Vagina (tissue), 2 donors: Measurements from ENCODE around the gene LDHA. TPM values are rescaled to one million over a fixed set of nuclear protein-coding genes. Genes with fewer than 3 reads are reported as not detected.
A peak's percentile ranks its signal among the peaks of the same experiment; 100 is the strongest.

Source experiments
- DNase-seq, 2 donors: peaks; one replicate each; pipeline ENCODE4 v3.0.0-alpha.2; 2017; ENCODE audit errors: extremely low spot score in 2 of 2
- H3K27ac ChIP-seq: fragments of 200-600 bp; sonication (generic); one replicate; pipeline ENCODE4 v1.5.1; 2019
- H3K27me3 ChIP-seq: fragments of 200-600 bp; sonication (generic); one replicate; pipeline ENCODE4 v1.5.1; 2019
- H3K36me3 ChIP-seq, 2 donors: fragments of 200-600 bp; sonication (generic); one replicate each; pipeline ENCODE4 v1.5.1; 2017 to 2019
- H3K4me1 ChIP-seq: fragments of 200-600 bp; sonication (generic); one replicate; pipeline ENCODE4 v1.5.1; 2019
- H3K4me3 ChIP-seq, 2 donors: fragments of 200-600 bp; sonication (generic); 1 replicate in 1 of 2; 2 replicates in 1 of 2; pipeline ENCODE4 v1.5.1; 2016 to 2019
- H3K9me3 ChIP-seq: fragments of 200-600 bp; sonication (generic); one replicate; pipeline ENCODE4 v1.5.1; 2019
- CTCF ChIP-seq, 3 experiments: fragments of 450-650 bp in 2 of 3; fragments of 200-600 bp in 1 of 3; sonication (generic) in 1 of 3; IDR thresholded peaks; one replicate each; pipeline ENCODE4 v1.5.1; 2017 to 2019; ENCODE audit warnings: antibody characterized with exemption in 3 of 3, mild to moderate bottlenecking in 2 of 3, moderate library complexity in 2 of 3
- POLR2A ChIP-seq, 2 donors: fragments of 450-650 bp; IDR thresholded peaks; one replicate each; pipeline ENCODE4 v1.6.1; 2017; ENCODE audit warnings: antibody characterized with exemption in 2 of 2, mild to moderate bottlenecking in 2 of 2, moderate library complexity in 2 of 2
- POLR2AphosphoS5 ChIP-seq, 2 donors: sonication (generic); formaldehyde crosslinking; IDR thresholded peaks; one replicate each; pipeline ENCODE4 v1.9.0; 2017; ENCODE audit warnings: antibody characterized with exemption in 2 of 2, mild to moderate bottlenecking in 2 of 2, low read depth in 1 of 2; ENCODE audit not compliant: insufficient read depth in 1 of 2
- intact Hi-C: fragments of 100-400 bp; cut with DNase I; formaldehyde crosslinking; loops from one replicate; pipeline ENCODE4 v1.15.1; 2023
- total RNA-seq: library from RNA; depleted of rRNA; stranded (reverse); fragments of >200 nt; gene quantifications from one replicate; pipeline ENCODE4 v1.2.3, GENCODE V29; 2016

LDHA gene
- total RNA-seq, 1 donor from 2014 or later = 461 TPM

GRCh38 chr11:18392434-18393321 is 1.7 kb upstream of the LDHA start:
- TF ChIP-seq POLR2AphosphoS5 (IDR thresholded peaks at IDR 0.05; ENCODE audit: insufficient read depth in 1 of 2, low read depth in 1 of 2) (no peak), CTCF (IDR thresholded peaks at IDR 0.05) (no peak), POLR2A (IDR thresholded peaks at IDR 0.05) (no peak)
- Histone ChIP-seq H3K9me3 (no peaks in the 10 kb centered on the region), H3K4me3 (no peak overlapping the region), H3K27me3 (no peaks in the 10 kb centered on the region), H3K4me1 (peaks cover 7% of the 10 kb centered on the region), H3K36me3 (peaks cover 3 to 13% of the 10 kb centered on the region in 2 donors), H3K27ac (peak overlapping the region; percentile 25)
- DNase-seq = no peak
- intact Hi-C loops = no loop called here

GRCh38 chr11:18393581-18394274 is 635 bp upstream of the LDHA start:
- H3K4me1 ChIP-seq = peaks cover 7% of the 10 kb centered on the region
- no peaks in the 10 kb centered on the region for H3K9me3 ChIP-seq
- H3K27me3 ChIP-seq = no peaks in the 10 kb centered on the region
- no peak for DNase-seq
- H3K36me3 ChIP-seq = peaks cover 7 to 22% of the 10 kb centered on the region in 2 donors
- intact Hi-C loops = loop anchor here (2.0 kb wide), 1 partner anchor 71 kb away; the partner anchor contains the start of genes GTF2H1 and HPS5
- TF ChIP-seq POLR2AphosphoS5 (IDR thresholded peaks at IDR 0.05; ENCODE audit: insufficient read depth in 1 of 2, low read depth in 1 of 2) = no peak
- TF ChIP-seq CTCF (IDR thresholded peaks at IDR 0.05) = no peak
- no peak for TF ChIP-seq POLR2A (IDR thresholded peaks at IDR 0.05)
- peak overlapping the region; percentile 93 to 94 for H3K4me3 ChIP-seq
- peak overlapping the region; percentile 90 for H3K27ac ChIP-seq

- H3K4me3 ChIP-seq = peak overlapping the region; percentile 93 to 94
- peaks cover 7% of the 10 kb centered on the region for H3K4me1 ChIP-seq
- H3K27ac ChIP-seq = peak overlapping the region; percentile 90
- no peaks in the 10 kb centered on the region for H3K9me3 ChIP-seq
- no peak for DNase-seq
- intact Hi-C loops = loop anchor here (2.0 kb wide), 1 partner anchor 72 kb away; the partner anchor contains the start of genes GTF2H1 and HPS5
- H3K27me3 ChIP-seq = no peaks in the 10 kb centered on the region
- TF ChIP-seq CTCF (IDR thresholded peaks at IDR 0.05) (no peak), POLR2A (IDR thresholded peaks at IDR 0.05) (no peak), POLR2AphosphoS5 (IDR thresholded peaks at IDR 0.05; ENCODE audit: insufficient read depth in 1 of 2, low read depth in 1 of 2) (no peak)
- H3K36me3 ChIP-seq = peaks cover 7 to 36% of the 10 kb centered on the region in 2 donors
These were observed 768 bp downstream of the LDHA start for GRCh38 chr11:18394928-18395734.

DNA sequence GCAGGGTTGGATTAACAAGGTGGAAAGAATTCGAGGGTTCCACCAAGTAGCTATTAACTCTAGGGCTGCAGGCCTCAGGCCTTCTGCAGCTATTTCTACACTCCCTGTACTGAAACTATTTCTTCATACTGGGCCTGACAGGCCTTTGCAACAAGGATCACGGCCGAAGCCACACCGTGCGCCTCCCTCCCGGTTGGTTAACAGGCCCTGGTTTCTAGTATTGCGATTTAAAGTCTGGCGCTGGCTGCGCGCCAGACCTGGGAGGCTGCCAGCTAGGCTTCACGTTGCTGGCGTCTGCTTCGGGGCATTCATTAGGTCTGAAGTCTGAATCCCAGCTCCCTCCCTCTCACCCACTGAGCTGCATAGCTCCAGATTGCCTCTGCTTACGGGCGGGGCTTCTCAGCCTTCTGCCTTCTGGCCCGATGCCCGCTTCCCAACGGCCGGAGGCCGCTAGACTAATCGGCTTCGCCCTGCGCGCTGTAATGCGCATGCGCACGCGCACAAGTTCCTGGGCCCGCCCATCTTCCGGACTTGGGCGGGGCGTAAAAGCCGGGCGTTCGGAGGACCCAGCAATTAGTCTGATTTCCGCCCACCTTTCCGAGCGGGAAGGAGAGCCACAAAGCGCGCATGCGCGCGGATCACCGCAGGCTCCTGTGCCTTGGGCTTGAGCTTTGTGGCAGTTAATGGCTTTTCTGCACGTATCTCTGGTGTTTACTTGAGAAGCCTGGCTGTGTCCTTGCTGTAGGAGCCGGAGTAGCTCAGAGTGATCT is 1.6 kb downstream of the LDHA start:
- peak; percentile 98 to 99 for DNase-seq
- Histone ChIP-seq H3K36me3 (peaks cover 7 to 44% of the 10 kb centered on the region in 2 donors), H3K4me3 (peak overlapping the region; percentile 93 to 94), H3K27me3 (no peaks in the 10 kb centered on the region), H3K9me3 (no peaks in the 10 kb centered on the region), H3K27ac (peak overlapping the region; percentile 90), H3K4me1 (peaks cover 7% of the 10 kb centered on the region)
- TF ChIP-seq POLR2A (IDR thresholded peaks at IDR 0.05) (peak in 1 of 2 donors; percentile 50), CTCF (IDR thresholded peaks at IDR 0.05) (no peak), POLR2AphosphoS5 (IDR thresholded peaks at IDR 0.05; ENCODE audit: insufficient read depth in 1 of 2, low read depth in 1 of 2) (peak; percentile 96 to 100)
- intact Hi-C loops = loop anchor here (2.0 kb wide), 1 partner anchor 73 kb away; the partner anchor contains the start of genes GTF2H1 and HPS5
